ENCODE data around the gene PLB1. TPM values are rescaled to one million over a fixed set of nuclear protein-coding genes. Genes with fewer than 3 reads are reported as not detected.

Gene PLB1
- total RNA-seq, 2 experiments from 2014 or later = 1.3 to 1.6 TPM

GRCh38 chr2:28587526-28588291 is 91.8 kb downstream of the PLB1 start:
- no peaks in the 10 kb centered on the region for H3K36me3 Mint-ChIP-seq (ENCODE audit: low read depth)
- no peak overlapping the region for H3K27ac Mint-ChIP-seq
- Histone ChIP-seq H3K27ac (ENCODE audit: low read depth in 1 of 2, low read length in 2 of 2) (no peak overlapping the region), H3K4me3 (ENCODE audit: low read length) (no peak overlapping the region), H3K27me3 (ENCODE audit: control insufficient read depth in 1 of 2, insufficient read depth in 2 of 2, low read length in 2 of 2) (no peaks in the 10 kb centered on the region), H3K36me3 (ENCODE audit: insufficient read depth, low read length) (no peaks in the 10 kb centered on the region), H3K4me1 (ENCODE audit: insufficient read depth, low read length) (peaks cover 28% of the 10 kb centered on the region), H3K9me3 (ENCODE audit: control insufficient read depth in 1 of 2, insufficient read depth in 1 of 2, low read length in 2 of 2) (no peaks in the 10 kb centered on the region)
- no peaks in the 10 kb centered on the region for H3K27me3 Mint-ChIP-seq
- peaks cover 25% of the 10 kb centered on the region for H3K4me1 Mint-ChIP-seq (ENCODE audit: low read depth)
- H3K4me3 Mint-ChIP-seq = peak overlapping the region; percentile 40
- no peak for ATAC-seq (ENCODE audit: poor library complexity)
- no peaks in the 10 kb centered on the region for H3K9me3 Mint-ChIP-seq
- intact Hi-C loops (cut with DNase I, micrococcal nuclease) = no loop called here
- TF ChIP-seq CTCF (IDR thresholded peaks at IDR 0.05) = no peak
- POLR2A ChIA-PET = interaction anchor here (0.6 to 3.1 kb wide), 5 partner anchors 21 to 196 kb away, joined by 3 to 13 read pairs (median 5); partner anchors contain the start of gene PPP1CB
- CTCF ChIA-PET = interaction anchor here (1.2 to 2.0 kb wide), 3 partner anchors 20 to 196 kb away, joined by 3 to 13 read pairs (median 3); no protein-coding TSS in a partner anchor
- DNase-seq = peak in 1 of 14 experiments; percentile 16

- POLR2A ChIA-PET = interaction anchor here (3.1 kb wide), 1 partner anchor 164 kb away, joined by 13 read pairs; the partner anchor contains the start of gene PPP1CB
- Mint-ChIP-seq H3K9me3 (no peaks in the 10 kb centered on the region), H3K4me1 (ENCODE audit: low read depth) (peaks cover 25% of the 10 kb centered on the region), H3K27ac (no peak overlapping the region), H3K27me3 (no peaks in the 10 kb centered on the region), H3K36me3 (ENCODE audit: low read depth) (no peaks in the 10 kb centered on the region), H3K4me3 (peak overlapping the region; percentile 16)
- H3K27me3 ChIP-seq (ENCODE audit: control insufficient read depth in 1 of 2, insufficient read depth in 2 of 2, low read length in 2 of 2) = no peaks in the 10 kb centered on the region
- no peaks in the 10 kb centered on the region for H3K9me3 ChIP-seq (ENCODE audit: control insufficient read depth in 1 of 2, insufficient read depth in 1 of 2, low read length in 2 of 2)
- intact Hi-C loops (cut with DNase I, micrococcal nuclease) = no loop called here
- ATAC-seq (ENCODE audit: poor library complexity) (no peak), DNase-seq (peak in 1 of 14 experiments; percentile 37)
- peaks cover 28% of the 10 kb centered on the region for H3K4me1 ChIP-seq (ENCODE audit: insufficient read depth, low read length)
- H3K27ac ChIP-seq (ENCODE audit: low read depth in 1 of 2, low read length in 2 of 2) = no peak overlapping the region
- no peak for TF ChIP-seq CTCF (IDR thresholded peaks at IDR 0.05)
- H3K4me3 ChIP-seq (ENCODE audit: low read length) = no peak overlapping the region
- no peaks in the 10 kb centered on the region for H3K36me3 ChIP-seq (ENCODE audit: insufficient read depth, low read length)
- CTCF ChIA-PET = interaction anchor here (1.0 to 1.5 kb wide), 2 partner anchors 19 to 22 kb away, joined by 3 read pairs; no protein-coding TSS in a partner anchor
These were observed 92.4 kb downstream of the PLB1 start for GRCh38 chr2:28588292-28588670.

- Histone ChIP-seq H3K4me3 (ENCODE audit: low read length) (no peak overlapping the region), H3K4me1 (ENCODE audit: insufficient read depth, low read length) (peaks cover 40% of the 10 kb centered on the region), H3K27me3 (ENCODE audit: control insufficient read depth in 1 of 2, insufficient read depth in 2 of 2, low read length in 2 of 2) (no peaks in the 10 kb centered on the region), H3K9me3 (ENCODE audit: control insufficient read depth in 1 of 2, insufficient read depth in 1 of 2, low read length in 2 of 2) (no peaks in the 10 kb centered on the region), H3K27ac (ENCODE audit: low read depth in 1 of 2, low read length in 2 of 2) (no peak overlapping the region), H3K36me3 (ENCODE audit: insufficient read depth, low read length) (no peaks in the 10 kb centered on the region)
- no peak overlapping the region for H3K27ac Mint-ChIP-seq
- peaks cover 37% of the 10 kb centered on the region for H3K4me1 Mint-ChIP-seq (ENCODE audit: low read depth)
- ChIA-PET CTCF (interaction anchor here (1.2 kb wide), 1 partner anchor 23 kb away, joined by 7 read pairs; no protein-coding TSS in a partner anchor), POLR2A (no interaction called here)
- H3K4me3 Mint-ChIP-seq = no peak overlapping the region
- TF ChIP-seq CTCF (IDR thresholded peaks at IDR 0.05) = no peak
- no peaks in the 10 kb centered on the region for H3K27me3 Mint-ChIP-seq
- intact Hi-C loops (cut with DNase I, micrococcal nuclease) = no loop called here
- no peaks in the 10 kb centered on the region for H3K9me3 Mint-ChIP-seq
- H3K36me3 Mint-ChIP-seq (ENCODE audit: low read depth) = no peaks in the 10 kb centered on the region
- DNase-seq (no peak), ATAC-seq (ENCODE audit: poor library complexity) (no peak)
These were observed 94.0 kb downstream of the PLB1 start for GRCh38 chr2:28589746-28590463.

Measured in CD4-positive, alpha-beta T cell (primary cell).